GM19438 (cell line): ENCODE data around the gene VAX1.
A peak's percentile ranks its signal among the peaks of the same experiment; 100 is the strongest.
"Not testable (repeated sequence)": the region's sequence is repeated elsewhere in the genome, so short reads cannot be mapped to it uniquely, and the experiment has no call there.

Source experiments
- ATAC-seq: cut with Tn5 transposase; IDR thresholded peaks from one replicate; pipeline ENCODE4 v1.9.1; 2021; ENCODE audit warnings: low read depth; ENCODE audit not compliant: unreplicated experiment

The VAX1 gene

DNA sequence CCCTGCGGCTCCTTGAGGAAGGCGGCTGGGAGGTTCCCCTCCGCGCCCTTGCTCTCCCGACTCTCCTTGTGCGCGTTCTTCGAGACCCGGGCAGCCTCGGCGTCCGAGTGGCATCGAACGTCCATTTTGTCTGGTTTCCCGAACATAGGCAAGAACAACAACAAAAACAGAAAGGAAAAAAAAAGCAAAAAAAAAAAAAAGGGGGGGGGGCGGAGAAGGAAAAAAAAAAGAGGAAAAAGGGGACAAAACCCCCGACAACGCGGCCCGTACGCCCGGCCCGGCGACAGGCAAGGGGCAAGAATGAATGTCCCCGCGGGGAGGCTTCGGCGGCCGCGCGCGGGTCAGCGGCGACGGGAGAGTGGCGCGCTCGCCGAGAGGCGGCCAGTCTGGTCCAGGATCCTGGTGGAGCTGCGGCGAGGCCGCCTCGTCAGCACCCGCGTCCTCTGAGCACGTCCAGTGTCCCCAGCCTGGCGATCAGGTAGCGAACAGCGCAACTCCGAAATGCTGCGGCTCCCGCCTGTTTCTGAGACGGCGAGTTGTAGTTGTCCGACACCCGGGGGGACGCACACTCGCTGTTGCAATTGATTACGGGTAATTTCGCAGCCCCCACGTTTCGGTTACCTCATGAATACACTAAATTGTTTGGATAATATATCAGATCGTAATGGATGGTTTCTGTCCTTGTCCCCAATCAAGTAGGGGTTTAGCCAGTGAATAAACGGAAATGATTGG is at the start of gene VAX1:
TSS of gene VAX1 (minus strand) at position 360 of the 732 bp plus-strand sequence. CDS start at position 146, 214 bp downstream.
- ATAC-seq: no peak

GRCh38 chr10:117186832-117187615 is 49.0 kb upstream of the VAX1 start:
- ATAC-seq: no peak

DNA sequence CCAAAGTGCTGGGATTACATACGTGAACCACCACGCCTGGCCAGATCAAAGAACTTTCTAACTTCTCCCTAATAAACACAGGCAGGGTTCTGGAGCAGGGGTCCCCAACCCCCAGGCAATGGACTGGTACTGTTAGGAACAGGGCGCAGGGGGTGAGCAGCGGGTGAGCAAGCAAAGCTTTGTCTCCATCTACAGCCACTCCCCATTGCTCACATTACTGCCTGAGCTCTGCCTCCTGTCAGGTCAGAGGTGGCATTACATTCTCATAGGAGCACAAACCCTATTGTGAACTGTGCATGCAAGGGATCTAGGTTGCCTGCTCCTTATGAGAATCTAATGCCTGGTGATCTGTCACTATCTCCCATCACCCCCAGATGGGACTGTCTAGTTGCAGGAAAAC is 47.7 kb upstream of the VAX1 start:
- ATAC-seq: not testable (repeated sequence)

DNA sequence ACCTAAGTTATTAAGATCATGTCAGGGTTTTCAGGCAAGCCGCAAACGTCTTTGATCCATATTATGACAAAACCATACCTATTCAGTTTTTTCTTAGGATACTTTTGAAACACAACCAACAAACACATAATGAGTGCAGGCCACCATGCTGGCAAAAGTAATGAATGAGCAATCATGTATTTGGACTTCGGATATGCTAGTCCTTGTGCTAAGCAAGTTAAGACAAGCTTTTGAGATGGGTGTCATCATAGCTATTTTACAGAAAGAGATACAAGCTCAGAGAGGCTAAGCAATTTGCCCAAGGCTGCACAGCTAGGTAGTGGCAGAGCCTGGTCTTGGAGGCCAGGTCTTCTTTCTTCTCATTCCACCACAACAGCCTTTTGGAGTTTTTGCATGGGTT is 46.8 kb upstream of the VAX1 start:
- ATAC-seq: no peak

GRCh38 chr10:117184296-117184695 is 46.2 kb upstream of the VAX1 start:
- ATAC-seq: no peak

GRCh38 chr10:117178190-117178589 is 40.1 kb upstream of the VAX1 start:
- ATAC-seq: no peak

DNA sequence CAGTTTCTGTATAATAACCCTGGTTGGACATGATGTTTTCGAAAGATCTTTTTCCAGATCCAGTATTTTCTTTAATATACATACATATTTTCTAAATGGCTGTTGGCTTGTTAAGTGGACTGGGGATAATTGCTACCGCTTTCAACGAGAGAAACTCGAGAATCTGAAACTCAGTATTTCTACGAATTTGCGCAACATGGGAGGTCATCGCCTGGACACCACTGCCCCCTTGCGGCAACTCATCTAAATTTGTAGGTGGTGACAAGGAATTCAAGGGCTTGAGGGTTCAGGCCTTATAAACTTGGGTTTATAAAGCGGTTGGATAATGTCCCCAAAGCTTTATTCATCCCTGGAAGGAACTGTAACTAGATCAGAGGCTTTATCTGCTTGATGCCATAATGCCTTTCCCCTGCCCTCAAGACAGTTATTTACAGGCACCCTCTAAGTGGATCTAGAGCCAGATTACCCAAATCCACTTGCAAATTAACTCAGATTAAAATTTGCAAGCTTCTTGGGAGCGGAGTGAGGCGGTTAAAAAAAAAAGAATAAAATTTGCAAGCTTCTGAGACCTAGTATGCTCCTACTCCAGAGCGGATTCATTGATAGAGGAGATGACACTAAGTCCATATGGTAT is 37.9 kb upstream of the VAX1 start:
- peak; percentile 48 for ATAC-seq

- ATAC-seq: peak; percentile 50
These were observed 37.3 kb upstream of the VAX1 start for GRCh38 chr10:117175215-117175900.

GRCh38 chr10:117174439-117175214 is 36.6 kb upstream of the VAX1 start:
- ATAC-seq: peak; percentile 80

DNA sequence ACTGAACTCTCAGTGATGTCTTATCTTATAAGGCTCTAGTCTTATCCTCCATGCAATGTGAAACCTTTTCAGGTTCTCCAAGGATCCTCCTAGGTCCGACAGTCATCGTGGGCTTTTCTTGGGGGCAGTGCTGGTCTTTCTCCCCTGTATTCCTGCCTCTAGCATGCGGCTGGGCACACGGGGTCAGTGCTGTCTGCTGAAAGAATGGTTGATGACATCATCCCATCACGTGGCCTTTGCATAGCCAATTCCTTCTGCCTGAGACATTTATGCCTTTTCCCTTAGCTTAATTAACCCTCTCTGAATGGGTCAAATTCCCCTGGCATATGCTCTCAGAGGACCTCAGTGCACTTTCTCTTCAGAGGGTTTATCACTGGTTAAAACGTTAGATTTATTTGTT is 32.2 kb upstream of the VAX1 start:
- no peak for ATAC-seq

- no peak for ATAC-seq
These were observed 31.4 kb upstream of the VAX1 start for GRCh38 chr10:117169480-117169879.

GRCh38 chr10:117168729-117169128 is 30.7 kb upstream of the VAX1 start:
- no peak for ATAC-seq

DNA sequence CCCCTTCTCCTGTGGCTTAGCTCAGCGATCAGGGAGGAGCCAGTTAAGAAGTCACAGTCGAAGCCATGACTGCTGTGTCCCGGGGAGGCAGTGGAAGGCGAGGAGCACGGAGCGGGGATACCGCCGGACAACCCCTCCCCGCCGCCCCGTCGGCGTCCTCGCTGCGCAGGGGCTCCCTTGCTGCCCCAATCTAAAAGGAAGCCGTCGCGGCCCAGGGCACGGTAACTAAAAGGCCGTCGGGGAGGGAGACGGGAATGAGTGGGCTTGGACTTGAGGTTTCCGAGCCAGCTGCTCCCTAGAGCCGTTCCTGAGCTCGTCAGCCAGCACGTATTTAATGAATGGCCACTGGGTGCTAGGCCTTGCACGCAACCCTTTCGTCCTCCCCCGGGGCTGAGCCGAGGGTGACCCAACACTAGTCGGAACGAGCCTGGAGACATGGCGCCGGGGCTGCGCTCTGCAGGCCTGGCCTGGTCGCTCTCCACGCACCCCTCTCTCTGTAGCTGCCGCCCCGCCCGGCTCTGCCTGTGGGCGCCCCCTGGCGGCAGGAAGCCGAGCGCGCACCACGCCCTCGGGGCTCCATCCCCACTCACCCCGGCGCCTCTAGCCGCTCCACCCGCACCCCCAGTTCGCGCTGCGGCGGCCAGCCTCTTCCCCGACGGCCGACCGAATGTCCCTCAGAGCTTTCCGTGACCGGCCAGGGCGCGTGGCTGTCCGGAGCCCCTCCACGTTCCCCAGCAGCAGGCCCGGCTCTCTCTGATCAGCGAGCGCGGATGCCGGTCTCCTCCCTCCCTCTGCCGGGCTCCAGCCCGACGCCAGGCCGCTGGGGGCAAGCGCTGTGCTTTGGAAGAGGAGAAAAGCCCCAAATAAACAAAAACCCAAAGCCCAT is 30.0 kb upstream of the VAX1 start:
- ATAC-seq: peak; percentile 87

- no peak for ATAC-seq
These were observed 29.3 kb upstream of the VAX1 start for GRCh38 chr10:117167346-117167788.

DNA sequence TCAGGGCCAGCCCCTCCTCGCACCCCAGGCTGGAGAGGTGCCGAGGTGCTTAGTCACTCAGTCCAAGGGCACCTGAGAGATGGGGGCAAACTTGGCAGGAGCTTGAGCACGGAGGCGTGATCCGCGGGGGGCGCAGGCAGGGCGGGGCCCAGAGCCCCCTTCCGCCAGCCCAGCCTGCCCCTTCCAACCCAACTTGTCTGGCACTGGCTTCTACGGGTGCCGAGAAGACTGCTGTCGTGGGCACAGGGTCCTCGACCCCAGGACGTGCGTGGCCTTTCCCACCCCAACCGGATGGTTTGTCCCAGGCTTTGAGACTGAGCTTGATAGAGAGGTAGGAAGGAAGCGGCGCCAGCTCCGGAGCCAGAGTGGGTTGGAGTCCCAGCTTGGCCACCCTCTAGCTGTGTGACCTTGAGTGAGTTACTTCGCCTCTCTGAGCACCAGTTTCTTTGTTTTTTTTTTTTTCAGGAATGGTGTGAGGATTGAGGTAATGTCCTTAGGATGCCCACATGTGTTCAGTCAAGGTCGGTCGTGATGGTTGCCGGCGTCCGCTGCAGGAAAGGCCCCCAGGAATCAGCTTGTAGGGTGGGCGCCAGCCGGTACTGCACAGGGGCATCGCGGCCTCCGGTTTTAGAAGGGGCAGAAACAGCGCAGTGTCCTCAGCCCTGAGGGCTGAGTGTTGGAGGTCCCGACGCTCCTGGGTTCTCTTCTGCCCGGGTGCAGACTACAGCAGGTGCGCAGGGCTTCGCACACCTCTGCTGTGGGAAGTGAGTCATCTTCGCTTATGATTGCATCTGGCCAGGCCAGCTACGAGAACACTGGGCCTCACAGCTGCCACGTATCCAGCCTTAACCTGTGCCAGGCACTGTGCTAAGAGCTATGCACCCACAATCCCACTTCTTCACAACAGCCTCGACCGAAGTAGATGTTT is 28.6 kb upstream of the VAX1 start:
- ATAC-seq: no peak

GRCh38 chr10:117165538-117166417 is 27.7 kb upstream of the VAX1 start:
- peak; percentile 49 for ATAC-seq
